H1 (cell line): ENCODE results near the gene ZNF483.

ENCODE experiments used
- BRCA1 ChIP-seq: IDR thresholded peaks from 2 replicates; pipeline ENCODE4 v1.6.1; 2012; ENCODE audit warnings: low read depth, low read length, improper control_type of control experiment
- CHD1 ChIP-seq: IDR thresholded peaks from 2 replicates; pipeline ENCODE4 v1.6.1; 2012; ENCODE audit warnings: low read depth, low read length, improper control_type of control experiment
- CREB1 ChIP-seq: IDR thresholded peaks from 2 replicates; pipeline ENCODE4 v1.6.1; 2012; ENCODE audit warnings: inconsistent platforms
- EGR1 ChIP-seq: IDR thresholded peaks from 2 replicates; pipeline ENCODE4 v1.6.1; 2011; ENCODE audit warnings: low read depth, low read length, borderline replicate concordance
- EP300 ChIP-seq, 2 experiments: IDR thresholded peaks; 1 replicate in 1 of 2; 2 replicates in 1 of 2; pipeline ENCODE4 v1.6.1; 2011 to 2012; ENCODE audit warnings: low read depth in 2 of 2, low read length in 2 of 2, mild to moderate bottlenecking in 2 of 2, borderline replicate concordance in 1 of 2, inconsistent platforms in 1 of 2, moderate library complexity in 1 of 2
- EZH2 ChIP-seq: fragments of 200-600 bp; sonication (generic); IDR thresholded peaks from 2 replicates; pipeline ENCODE4 v1.7.1; 2012; ENCODE audit warnings: low read depth, mild to moderate bottlenecking, moderate library complexity, low read length, inconsistent platforms; ENCODE audit not compliant: severe bottlenecking
- FOSL1 ChIP-seq: IDR thresholded peaks from 2 replicates; pipeline ENCODE4 v1.6.1; 2011; ENCODE audit warnings: mild to moderate bottlenecking, low read depth, low read length, moderate library complexity; ENCODE audit not compliant: insufficient read depth
- MAFK ChIP-seq: IDR thresholded peaks from 2 replicates; pipeline ENCODE4 v1.6.1; 2012; ENCODE audit warnings: low read depth, mild to moderate bottlenecking, improper control_type of control experiment, low read length
- POLR2A ChIP-seq, 2 experiments: IDR thresholded peaks; 1 replicate in 1 of 2; 2 replicates in 1 of 2; pipeline ENCODE4 v1.6.1; 2011; ENCODE audit warnings: low read depth in 2 of 2, low read length in 2 of 2, mild to moderate bottlenecking in 2 of 2; ENCODE audit errors: control extremely low read depth in 1 of 2
- TAF1 ChIP-seq: IDR thresholded peaks from 2 replicates; pipeline ENCODE4 v1.6.1; 2011; ENCODE audit warnings: mild to moderate bottlenecking, low read depth, low read length
- TCF12 ChIP-seq: IDR thresholded peaks from 2 replicates; pipeline ENCODE4 v1.6.1; 2011; ENCODE audit warnings: low read depth, mild to moderate bottlenecking, low read length
- TF ChIP-seq, protein P1 (sequence below), 3 experiments: IDR thresholded peaks; 1 replicate in 2 of 3; 2 replicates in 1 of 3; pipeline versions ENCODE4 v1.5.1 to v1.6.1; 2011; ENCODE audit warnings: low read length in 3 of 3, mild to moderate bottlenecking in 3 of 3, inconsistent platforms in 2 of 3, low read depth in 1 of 3, moderate library complexity in 1 of 3; ENCODE audit not compliant: insufficient read depth in 1 of 3; ENCODE audit errors: control extremely low read depth in 1 of 3
- TF ChIP-seq, protein P2 (sequence below): IDR thresholded peaks from 2 replicates; pipeline ENCODE4 v1.6.1; 2012; ENCODE audit warnings: low read length, inconsistent platforms

DNA sequence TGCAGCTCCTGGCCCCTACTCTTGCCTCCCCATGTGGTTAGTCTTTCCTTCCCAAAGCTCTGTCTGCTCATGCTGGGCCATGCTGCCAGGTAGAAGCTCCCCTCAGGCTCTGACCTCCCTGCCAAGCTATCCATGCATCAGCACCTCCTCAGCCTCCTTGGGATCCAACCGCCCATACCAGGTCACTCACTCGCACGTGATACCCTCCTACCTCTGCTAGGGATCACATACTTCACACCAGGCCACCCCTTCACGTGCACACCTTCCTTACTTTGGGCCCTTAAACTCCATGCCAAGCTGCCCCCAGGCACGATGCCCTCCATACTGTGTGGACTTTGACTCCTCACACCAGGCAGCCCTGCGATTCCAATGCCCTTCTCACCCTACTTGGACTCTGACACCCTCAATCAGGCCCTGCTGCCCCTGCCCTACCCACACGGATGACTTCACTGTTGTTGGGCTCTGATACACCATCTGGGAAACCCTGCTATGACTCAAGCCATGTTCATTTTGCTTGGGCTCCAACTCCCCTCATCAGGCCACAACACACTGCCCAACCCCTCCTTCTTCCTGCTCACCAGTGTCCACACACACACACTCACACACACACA is 34.1 kb downstream of the ZNF483 start:
- TF ChIP-seq, protein P1, sequence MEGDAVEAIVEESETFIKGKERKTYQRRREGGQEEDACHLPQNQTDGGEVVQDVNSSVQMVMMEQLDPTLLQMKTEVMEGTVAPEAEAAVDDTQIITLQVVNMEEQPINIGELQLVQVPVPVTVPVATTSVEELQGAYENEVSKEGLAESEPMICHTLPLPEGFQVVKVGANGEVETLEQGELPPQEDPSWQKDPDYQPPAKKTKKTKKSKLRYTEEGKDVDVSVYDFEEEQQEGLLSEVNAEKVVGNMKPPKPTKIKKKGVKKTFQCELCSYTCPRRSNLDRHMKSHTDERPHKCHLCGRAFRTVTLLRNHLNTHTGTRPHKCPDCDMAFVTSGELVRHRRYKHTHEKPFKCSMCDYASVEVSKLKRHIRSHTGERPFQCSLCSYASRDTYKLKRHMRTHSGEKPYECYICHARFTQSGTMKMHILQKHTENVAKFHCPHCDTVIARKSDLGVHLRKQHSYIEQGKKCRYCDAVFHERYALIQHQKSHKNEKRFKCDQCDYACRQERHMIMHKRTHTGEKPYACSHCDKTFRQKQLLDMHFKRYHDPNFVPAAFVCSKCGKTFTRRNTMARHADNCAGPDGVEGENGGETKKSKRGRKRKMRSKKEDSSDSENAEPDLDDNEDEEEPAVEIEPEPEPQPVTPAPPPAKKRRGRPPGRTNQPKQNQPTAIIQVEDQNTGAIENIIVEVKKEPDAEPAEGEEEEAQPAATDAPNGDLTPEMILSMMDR (IDR thresholded peaks at IDR 0.05; ENCODE audit: control extremely low read depth in 1 of 3, insufficient read depth in 1 of 3, low read depth in 1 of 3, low read length in 3 of 3): no peak
- TF ChIP-seq POLR2A (IDR thresholded peaks at IDR 0.05; ENCODE audit: control extremely low read depth in 1 of 2, low read depth in 2 of 2, low read length in 2 of 2) (no peak), BRCA1 (no peak), TAF1 (no peak), EZH2 (no peak), FOSL1 (no peak), TCF12 (no peak), CHD1 (no peak), CREB1 (no peak), EP300 (IDR thresholded peaks at IDR 0.05; ENCODE audit: borderline replicate concordance in 1 of 2, low read depth in 2 of 2, low read length in 2 of 2) (no peak), MAFK (no peak), EGR1 (no peak)
- TF ChIP-seq, protein P2, sequence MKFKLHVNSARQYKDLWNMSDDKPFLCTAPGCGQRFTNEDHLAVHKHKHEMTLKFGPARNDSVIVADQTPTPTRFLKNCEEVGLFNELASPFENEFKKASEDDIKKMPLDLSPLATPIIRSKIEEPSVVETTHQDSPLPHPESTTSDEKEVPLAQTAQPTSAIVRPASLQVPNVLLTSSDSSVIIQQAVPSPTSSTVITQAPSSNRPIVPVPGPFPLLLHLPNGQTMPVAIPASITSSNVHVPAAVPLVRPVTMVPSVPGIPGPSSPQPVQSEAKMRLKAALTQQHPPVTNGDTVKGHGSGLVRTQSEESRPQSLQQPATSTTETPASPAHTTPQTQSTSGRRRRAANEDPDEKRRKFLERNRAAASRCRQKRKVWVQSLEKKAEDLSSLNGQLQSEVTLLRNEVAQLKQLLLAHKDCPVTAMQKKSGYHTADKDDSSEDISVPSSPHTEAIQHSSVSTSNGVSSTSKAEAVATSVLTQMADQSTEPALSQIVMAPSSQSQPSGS: no peak
